Type B pancreatic cell (in vitro differentiated cells): ENCODE data around the gene RABGAP1L. TPM values are rescaled to one million over a fixed set of nuclear protein-coding genes. Genes with fewer than 3 reads are reported as not detected.
A peak's percentile ranks its signal among the peaks of the same experiment; 100 is the strongest.
"Not testable (repeated sequence)": the region's sequence is repeated elsewhere in the genome, so short reads cannot be mapped to it uniquely, and the experiment has no call there.

Experiments
- DNase-seq: peaks from one replicate; pipeline ENCODE4 v3.0.0; 2021; ENCODE audit warnings: mixed read lengths; ENCODE audit not compliant: unreplicated experiment; ENCODE audit errors: extremely low spot score
- H3K27ac Mint-ChIP-seq: 2 replicates; pipeline ENCODE4 v1.8.0; 2021; ENCODE audit warnings: mild to moderate bottlenecking, mixed read lengths
- H3K27me3 Mint-ChIP-seq: 2 replicates; pipeline ENCODE4 v1.8.0; 2021; ENCODE audit warnings: mixed read lengths
- H3K36me3 Mint-ChIP-seq: 2 replicates; pipeline ENCODE4 v1.8.0; 2021; ENCODE audit warnings: mixed read lengths
- H3K4me1 Mint-ChIP-seq: one replicate; pipeline ENCODE4 v1.8.0; 2021; ENCODE audit warnings: mixed read lengths; ENCODE audit not compliant: unreplicated experiment
- H3K4me3 Mint-ChIP-seq: 2 replicates; pipeline ENCODE4 v1.8.0; 2021; ENCODE audit warnings: mild to moderate bottlenecking, mixed read lengths
- H3K9me3 Mint-ChIP-seq: 2 replicates; pipeline ENCODE4 v1.8.0; 2021; ENCODE audit warnings: mixed read lengths
- CTCF ChIP-seq: fragments of 200-600 bp; sonication (generic); conservative IDR thresholded peaks from 2 replicates; pipeline ENCODE4 v1.5.0; 2021; ENCODE audit warnings: antibody characterized with exemption, mild to moderate bottlenecking
- total RNA-seq: library from RNA; stranded (reverse); gene quantifications from 2 replicates; pipeline ENCODE4 v1.2.1, GENCODE V29; 2021; ENCODE audit warnings: low replicate concordance

Gene RABGAP1L
- total RNA-seq, 1 donor from 2014 or later: 35.6 TPM

GRCh38 chr1:174222166-174222949, 63.0 kb downstream of the RABGAP1L start:
- no peak for DNase-seq
- no peak for TF ChIP-seq CTCF
- Mint-ChIP-seq H3K4me1 (no peaks in the 10 kb centered on the region), H3K36me3 (peaks cover 13% of the 10 kb centered on the region), H3K27me3 (no peaks in the 10 kb centered on the region), H3K4me3 (no peak overlapping the region), H3K27ac (no peak overlapping the region), H3K9me3 (no peaks in the 10 kb centered on the region)

- Mint-ChIP-seq H3K36me3 (peaks cover 18% of the 10 kb centered on the region), H3K4me1 (no peaks in the 10 kb centered on the region), H3K27me3 (no peaks in the 10 kb centered on the region), H3K9me3 (no peaks in the 10 kb centered on the region), H3K4me3 (no peak overlapping the region), H3K27ac (no peak overlapping the region)
- no peak for DNase-seq
- no peak for TF ChIP-seq CTCF
Observed at GRCh38 chr1:174224641-174225040, 65.3 kb downstream of the RABGAP1L start.

GRCh38 chr1:174225499-174226204, 66.3 kb downstream of the RABGAP1L start:
- Mint-ChIP-seq H3K4me3 (no peak overlapping the region), H3K27ac (no peak overlapping the region)
- TF ChIP-seq CTCF: no peak

GRCh38 chr1:174230399-174230798, 71.1 kb downstream of the RABGAP1L start:
- Mint-ChIP-seq H3K4me1 (no peaks in the 10 kb centered on the region), H3K9me3 (peaks cover 4% of the 10 kb centered on the region), H3K4me3 (no peak overlapping the region), H3K36me3 (peaks cover 20% of the 10 kb centered on the region), H3K27ac (no peak overlapping the region), H3K27me3 (no peaks in the 10 kb centered on the region)
- DNase-seq: no peak
- TF ChIP-seq CTCF: no peak

More at GRCh38 chr1:174225499-174226204, 66.3 kb downstream of the RABGAP1L start:
- DNase-seq: no peak
- peaks cover 18% of the 10 kb centered on the region for H3K36me3 Mint-ChIP-seq
- no peaks in the 10 kb centered on the region for H3K4me1 Mint-ChIP-seq
- H3K9me3 Mint-ChIP-seq: no peaks in the 10 kb centered on the region
- H3K27me3 Mint-ChIP-seq: no peaks in the 10 kb centered on the region

GRCh38 chr1:174232761-174233160, 73.4 kb downstream of the RABGAP1L start:
- H3K27me3 Mint-ChIP-seq: no peaks in the 10 kb centered on the region
- H3K4me3 Mint-ChIP-seq: no peak overlapping the region
- TF ChIP-seq CTCF: no peak
- H3K27ac Mint-ChIP-seq: no peak overlapping the region
- peaks cover 20% of the 10 kb centered on the region for H3K36me3 Mint-ChIP-seq
- no peak for DNase-seq
- H3K4me1 Mint-ChIP-seq: no peaks in the 10 kb centered on the region
- H3K9me3 Mint-ChIP-seq: peaks cover 4% of the 10 kb centered on the region

- not testable (repeated sequence) for H3K27me3 Mint-ChIP-seq, DNase-seq, H3K4me1 Mint-ChIP-seq, H3K36me3 Mint-ChIP-seq, H3K9me3 Mint-ChIP-seq
- H3K27ac Mint-ChIP-seq: peak overlapping the region; percentile 59
- H3K4me3 Mint-ChIP-seq: peak overlapping the region; percentile 44
Observed at GRCh38 chr1:174238845-174239501, 79.7 kb downstream of the RABGAP1L start.
